ENCODE data around the gene ERG28.

- TF ChIP-seq CTCF (conservative IDR thresholded peaks at IDR 0.05) (no peak), EZH2 (IDR thresholded peaks at IDR 0.05; ENCODE audit: low read depth) (no peak)
These were observed 54.8 kb downstream of the ERG28 start for GRCh38 chr14:75605916-75606315.
